ENCODE measurements around the gene KIF26B.
"Not testable (repeated sequence)": the region's sequence is repeated elsewhere in the genome, so short reads cannot be mapped to it uniquely, and the experiment has no call there.

The KIF26B gene

GRCh38 chr1:245690156-245690690 is 535.4 kb downstream of the KIF26B start:
- no peak for DNase-seq

GRCh38 chr1:245690946-245691541 is 536.3 kb downstream of the KIF26B start:
- DNase-seq = no peak

- DNase-seq = no peak
Measured at GRCh38 chr1:245691897-245692296, 537.1 kb downstream of the KIF26B start.

DNA sequence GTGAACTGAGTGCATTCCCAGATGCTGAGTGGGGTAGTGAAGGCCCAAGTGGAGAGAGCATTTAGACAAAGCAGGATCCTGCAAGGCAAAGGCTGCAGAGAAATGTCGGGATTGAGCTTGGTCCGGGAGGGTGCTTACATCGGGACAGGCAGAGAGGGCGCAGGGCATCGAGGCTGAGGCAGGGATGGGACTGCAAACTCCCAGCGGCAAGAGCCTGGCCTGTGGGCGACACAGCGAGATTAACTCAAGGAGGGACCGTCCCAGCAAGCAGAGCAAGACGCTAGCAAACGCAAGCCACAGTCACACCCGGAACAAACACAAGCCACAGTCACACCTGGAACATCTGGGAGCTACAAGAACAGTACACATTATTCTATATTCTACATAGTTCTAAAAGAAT is 537.5 kb downstream of the KIF26B start:
- DNase-seq = no peak

DNA sequence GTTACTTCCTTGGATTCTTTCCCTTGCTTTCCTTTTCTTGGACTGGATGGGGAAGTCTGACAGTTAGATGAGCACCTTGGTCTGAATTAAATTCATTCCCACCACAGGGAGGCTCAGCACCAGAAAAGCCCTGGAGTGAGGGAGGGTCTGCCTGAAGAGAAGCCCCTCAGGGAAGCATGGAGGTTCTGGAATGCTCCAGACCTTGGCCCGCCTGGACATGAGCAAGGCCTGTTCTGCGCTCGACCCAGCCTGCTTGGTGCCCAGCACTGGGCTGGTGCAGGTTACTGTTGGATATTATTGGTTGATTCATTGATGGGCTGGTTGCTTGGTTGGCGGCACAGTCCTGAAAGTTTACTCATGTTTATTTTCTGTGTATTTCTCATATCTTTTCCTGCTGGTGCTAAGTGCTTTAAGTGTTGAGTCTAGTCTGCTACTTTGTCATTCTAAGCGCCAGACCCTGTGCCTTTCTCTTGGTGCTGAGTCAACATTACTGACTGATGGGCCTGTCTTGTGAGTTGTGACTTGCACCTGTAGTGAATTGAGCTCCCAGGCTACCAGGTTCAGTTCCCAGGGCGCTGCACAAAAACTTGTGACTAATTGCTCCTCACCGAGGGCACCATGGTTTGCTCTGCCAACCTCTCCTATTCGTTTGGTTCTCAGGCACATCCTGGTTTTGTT is 538.5 kb downstream of the KIF26B start:
- DNase-seq = no peak

GRCh38 chr1:245693941-245694752 is 539.4 kb downstream of the KIF26B start:
- DNase-seq = no peak

- no peak for DNase-seq
Measured at GRCh38 chr1:245694753-245695195, 540.0 kb downstream of the KIF26B start.

GRCh38 chr1:245695211-245695610 is 540.4 kb downstream of the KIF26B start:
- DNase-seq = no peak

- DNase-seq = not testable (repeated sequence)
Measured at GRCh38 chr1:245695701-245696100, 540.9 kb downstream of the KIF26B start.

GRCh38 chr1:245698116-245698515 is 543.3 kb downstream of the KIF26B start:
- no peak for DNase-seq

GRCh38 chr1:245698860-245699259 is 544.1 kb downstream of the KIF26B start:
- DNase-seq = no peak

DNA sequence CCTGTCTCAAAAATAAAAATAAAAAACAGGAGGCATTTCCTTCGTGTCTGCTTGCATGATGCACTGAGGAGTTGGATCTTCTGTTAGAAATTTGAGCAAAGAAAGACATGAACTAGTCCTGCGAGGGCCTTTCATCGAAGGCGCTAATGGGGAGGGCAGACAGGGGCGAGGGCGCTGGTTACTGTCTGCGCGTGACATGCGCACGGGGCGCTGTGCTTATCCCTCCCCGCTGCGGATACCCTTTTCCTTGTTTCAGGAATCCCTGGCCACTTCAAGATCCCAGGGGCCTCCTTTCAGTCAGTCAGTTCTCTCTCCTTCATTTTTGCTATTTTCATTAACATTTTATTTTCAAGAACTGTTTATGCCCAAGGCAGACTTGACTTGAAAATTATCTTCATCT is 545.8 kb downstream of the KIF26B start:
- DNase-seq = no peak

DNA sequence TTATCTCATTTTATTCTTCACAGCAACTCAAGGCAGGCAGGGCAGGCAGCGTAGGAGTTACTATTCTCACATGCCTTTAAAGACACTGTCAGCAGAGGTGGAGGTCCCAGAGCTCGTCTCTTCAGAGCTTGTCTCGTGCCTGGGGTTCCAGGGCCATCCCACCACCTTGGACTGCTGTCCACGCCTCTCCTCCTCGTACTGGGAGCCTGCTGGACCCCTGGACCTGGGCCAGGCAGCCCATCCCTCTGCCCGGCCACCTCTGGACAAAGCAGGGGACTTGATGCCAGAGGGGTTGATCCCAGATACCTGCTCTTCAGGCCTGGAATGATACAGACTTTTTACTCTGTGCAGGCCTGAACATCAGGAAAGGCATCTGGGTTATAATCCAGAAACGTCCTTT is 546.8 kb downstream of the KIF26B start:
- DNase-seq = no peak

- DNase-seq = no peak
Measured at GRCh38 chr1:245702346-245702745, 547.6 kb downstream of the KIF26B start.

- DNase-seq = no peak
Measured at GRCh38 chr1:245704341-245704740, 549.6 kb downstream of the KIF26B start.

DNA sequence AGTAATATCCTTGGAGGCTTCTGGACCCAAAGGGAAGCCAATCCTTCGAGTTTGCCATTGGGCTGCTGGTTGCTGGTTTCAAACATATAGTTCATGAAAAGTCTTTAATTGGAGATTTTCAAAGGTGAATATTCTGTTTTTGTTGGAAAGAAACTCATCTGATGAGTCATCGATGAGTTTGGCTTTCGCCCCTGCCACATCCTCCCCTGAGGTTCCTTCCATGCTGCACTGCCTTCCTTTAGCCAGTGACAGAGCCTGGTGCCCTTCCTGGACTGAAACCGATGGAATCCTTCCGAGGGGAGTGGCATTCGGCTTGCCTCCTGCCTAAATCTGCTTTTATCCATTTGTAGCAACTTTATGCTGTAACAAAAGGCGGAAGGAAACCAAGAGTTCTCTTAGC is 550.0 kb downstream of the KIF26B start:
- DNase-seq = no peak

DNA sequence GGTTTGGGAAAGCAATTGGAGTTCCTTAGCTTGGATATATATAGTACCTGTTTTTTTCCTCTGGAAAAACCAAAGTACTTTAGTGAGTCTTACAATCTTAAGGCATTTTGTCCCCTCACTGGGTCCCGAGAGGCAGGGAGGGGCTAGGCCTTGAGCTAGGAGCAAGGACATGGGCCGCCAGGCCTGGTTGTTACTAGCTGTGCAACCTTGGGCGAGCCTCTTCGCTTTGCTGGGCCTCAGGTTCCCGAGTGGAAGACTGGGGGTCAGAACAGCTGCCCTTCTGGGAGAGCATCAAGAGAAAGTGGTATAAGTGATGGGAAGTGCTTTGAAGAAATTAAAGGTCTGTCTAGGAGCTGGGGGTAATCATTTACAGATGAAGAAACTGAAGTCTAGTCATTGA is 553.2 kb downstream of the KIF26B start:
- no peak for DNase-seq

DNA sequence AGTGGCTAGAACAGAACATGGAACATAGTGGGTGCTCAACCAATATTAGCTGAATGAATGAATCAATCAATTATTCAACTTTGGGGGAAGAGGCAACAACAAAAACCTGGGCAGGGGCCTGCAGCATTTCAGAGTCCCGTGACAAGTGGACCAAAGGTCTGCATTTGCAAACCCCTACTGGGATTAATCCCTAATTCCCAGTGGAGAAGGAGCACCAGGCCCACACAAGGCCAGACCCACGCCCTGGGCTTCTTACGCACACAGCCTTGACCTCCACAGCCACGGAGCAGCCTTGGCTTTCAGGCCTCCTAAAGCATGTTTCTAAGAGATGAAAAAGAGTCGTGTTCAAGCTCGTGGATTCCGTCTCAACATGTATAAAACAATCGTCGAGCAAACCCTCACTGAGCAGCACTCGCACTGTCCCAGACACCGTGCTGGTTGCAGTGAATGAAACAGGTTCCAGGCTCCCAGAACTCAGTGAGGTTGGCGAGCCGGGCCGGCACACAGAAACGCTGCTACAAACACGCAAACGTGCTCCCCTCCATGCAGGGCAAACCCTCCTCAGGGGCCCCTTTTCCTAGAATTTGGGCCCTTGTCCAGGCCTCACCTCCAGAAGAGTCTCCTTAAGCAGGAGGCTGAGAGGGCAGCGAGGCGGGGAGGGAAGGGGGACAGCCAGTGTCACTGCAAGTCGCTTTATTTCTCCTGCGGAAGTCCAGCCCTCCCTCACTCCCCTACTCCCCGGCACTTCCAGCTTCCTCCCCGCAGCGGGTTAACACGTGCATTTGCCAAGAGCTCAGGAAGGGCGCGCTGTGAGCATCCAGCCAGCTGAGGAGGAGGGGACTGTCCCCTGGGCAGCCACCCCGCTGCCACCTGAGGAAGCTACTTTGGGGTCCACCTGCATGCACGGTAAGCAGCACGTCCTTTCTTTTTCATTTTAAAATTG is 556.4 kb downstream of the KIF26B start:
- no peak for DNase-seq

DNA sequence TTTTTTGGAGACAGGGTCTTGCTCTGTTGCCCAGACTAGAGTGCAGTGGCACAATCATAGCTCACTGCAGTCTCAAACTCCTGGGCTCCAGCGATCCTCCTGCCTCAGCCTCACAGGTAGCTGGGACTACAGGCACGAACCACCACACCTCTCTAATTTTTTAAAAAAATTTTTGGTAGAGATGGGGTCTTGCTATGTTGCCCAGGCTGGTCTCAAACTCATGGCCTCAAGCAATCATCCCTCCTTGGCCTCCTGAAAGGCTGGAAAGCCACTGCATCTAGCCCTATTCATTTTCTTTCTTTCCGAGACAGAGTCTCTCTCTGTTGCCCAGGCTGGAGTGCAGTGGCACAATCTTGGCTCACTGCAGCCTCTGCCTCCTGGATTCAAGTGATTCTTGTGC is 559.2 kb downstream of the KIF26B start:
- DNase-seq = not testable (repeated sequence)

GRCh38 chr1:245715291-245715701 is 560.5 kb downstream of the KIF26B start:
- DNase-seq = no peak

GRCh38 chr1:245715970-245716369 is 561.2 kb downstream of the KIF26B start:
- no peak for DNase-seq

- no peak for DNase-seq
Measured at GRCh38 chr1:245716561-245716960, 561.8 kb downstream of the KIF26B start.

DNA sequence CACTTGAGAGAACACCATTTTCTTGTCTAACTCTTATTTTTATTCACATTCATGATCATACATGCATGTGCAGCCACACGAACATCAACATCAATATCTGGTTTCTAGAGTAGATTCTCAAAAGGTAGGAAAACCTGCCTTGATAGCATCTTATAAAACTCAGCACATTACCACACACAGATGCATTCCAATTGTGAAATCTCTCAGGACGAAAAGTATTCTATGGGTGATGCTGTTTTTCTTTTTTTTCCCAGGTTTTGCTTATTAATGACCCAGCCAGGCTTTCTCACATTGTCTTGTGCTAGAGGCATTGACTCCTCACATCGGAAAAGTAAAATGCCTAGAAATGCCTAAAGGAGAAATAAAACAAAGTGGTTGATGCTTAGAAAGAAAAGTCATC is 562.8 kb downstream of the KIF26B start:
- no peak for DNase-seq
